ENCODE results near the gene IRF2BPL.
A peak's percentile ranks its signal among the peaks of the same experiment; 100 is the strongest.

The IRF2BPL gene

GRCh38 chr14:77028384-77029231 lies at the start of gene IRF2BPL:
Gene IRF2BPL (minus strand): TSS chr14:77028708. CDS start chr14:77027792, 916 bp downstream.
- peak; percentile 95 for DNase-seq
- in situ Hi-C loops (cut with MboI; ENCODE audit: low pct_unique_long_range_greater_than_20kb, low sequenced_read_pairs): no loop called here

- DNase-seq: no peak
- in situ Hi-C loops (cut with MboI; ENCODE audit: low pct_unique_long_range_greater_than_20kb, low sequenced_read_pairs): no loop called here
These were observed 48.5 kb upstream of the IRF2BPL start for GRCh38 chr14:77077040-77077439.

GRCh38 chr14:77076113-77076631 lies 47.7 kb upstream of the IRF2BPL start:
- DNase-seq: no peak
- in situ Hi-C loops (cut with MboI; ENCODE audit: low pct_unique_long_range_greater_than_20kb, low sequenced_read_pairs): no loop called here

- in situ Hi-C loops (cut with MboI; ENCODE audit: low pct_unique_long_range_greater_than_20kb, low sequenced_read_pairs): no loop called here
- no peak for DNase-seq
These were observed 46.5 kb upstream of the IRF2BPL start for GRCh38 chr14:77074969-77075368.

GRCh38 chr14:77071938-77072388 lies 43.5 kb upstream of the IRF2BPL start:
- in situ Hi-C loops (cut with MboI; ENCODE audit: low pct_unique_long_range_greater_than_20kb, low sequenced_read_pairs): no loop called here

GRCh38 chr14:77069551-77069950 lies 41.0 kb upstream of the IRF2BPL start:
- in situ Hi-C loops (cut with MboI; ENCODE audit: low pct_unique_long_range_greater_than_20kb, low sequenced_read_pairs): loop anchor here (10.0 kb wide), 1 partner anchor 195 kb away; no protein-coding TSS in a partner anchor
- DNase-seq: no peak

More at GRCh38 chr14:77071938-77072388, 43.5 kb upstream of the IRF2BPL start:
- no peak for DNase-seq

- DNase-seq: no peak
- in situ Hi-C loops (cut with MboI; ENCODE audit: low pct_unique_long_range_greater_than_20kb, low sequenced_read_pairs): loop anchor here (10.0 kb wide), 1 partner anchor 194 kb away; no protein-coding TSS in a partner anchor
These were observed 40.2 kb upstream of the IRF2BPL start for GRCh38 chr14:77068517-77069200.

GRCh38 chr14:77067632-77068516 lies 39.4 kb upstream of the IRF2BPL start:
- peak; percentile 73 for DNase-seq
- in situ Hi-C loops (cut with MboI; ENCODE audit: low pct_unique_long_range_greater_than_20kb, low sequenced_read_pairs): loop anchor here (10.0 kb wide), 1 partner anchor 193 kb away; no protein-coding TSS in a partner anchor

GRCh38 chr14:77066578-77067172 lies 38.2 kb upstream of the IRF2BPL start:
- in situ Hi-C loops (cut with MboI; ENCODE audit: low pct_unique_long_range_greater_than_20kb, low sequenced_read_pairs): loop anchor here (10.0 kb wide), 1 partner anchor 192 kb away; no protein-coding TSS in a partner anchor
- no peak for DNase-seq

GRCh38 chr14:77065851-77066577 lies 37.5 kb upstream of the IRF2BPL start:
- in situ Hi-C loops (cut with MboI; ENCODE audit: low pct_unique_long_range_greater_than_20kb, low sequenced_read_pairs): loop anchor here (10.0 kb wide), 1 partner anchor 191 kb away; no protein-coding TSS in a partner anchor
- DNase-seq: no peak

GRCh38 chr14:77064521-77065178 lies 36.1 kb upstream of the IRF2BPL start:
- DNase-seq: no peak
- in situ Hi-C loops (cut with MboI; ENCODE audit: low pct_unique_long_range_greater_than_20kb, low sequenced_read_pairs): loop anchor here (10.0 kb wide), 1 partner anchor 190 kb away; no protein-coding TSS in a partner anchor

- no peak for DNase-seq
- in situ Hi-C loops (cut with MboI; ENCODE audit: low pct_unique_long_range_greater_than_20kb, low sequenced_read_pairs): loop anchor here (10.0 kb wide), 1 partner anchor 189 kb away; no protein-coding TSS in a partner anchor
These were observed 35.2 kb upstream of the IRF2BPL start for GRCh38 chr14:77063571-77064171.

GRCh38 chr14:77062261-77062660 lies 33.8 kb upstream of the IRF2BPL start:
- in situ Hi-C loops (cut with MboI; ENCODE audit: low pct_unique_long_range_greater_than_20kb, low sequenced_read_pairs): loop anchor here (10.0 kb wide), 1 partner anchor 187 kb away; no protein-coding TSS in a partner anchor
- DNase-seq: no peak

- DNase-seq: no peak
- in situ Hi-C loops (cut with MboI; ENCODE audit: low pct_unique_long_range_greater_than_20kb, low sequenced_read_pairs): loop anchor here (10.0 kb wide), 1 partner anchor 187 kb away; no protein-coding TSS in a partner anchor
These were observed 33.2 kb upstream of the IRF2BPL start for GRCh38 chr14:77061630-77062257.

- in situ Hi-C loops (cut with MboI; ENCODE audit: low pct_unique_long_range_greater_than_20kb, low sequenced_read_pairs): loop anchor here (10.0 kb wide), 1 partner anchor 145 kb away; no protein-coding TSS in a partner anchor
- peak; percentile 40 for DNase-seq
These were observed 30.9 kb upstream of the IRF2BPL start for GRCh38 chr14:77059276-77059915.

GRCh38 chr14:77058785-77059184 lies 30.3 kb upstream of the IRF2BPL start:
- in situ Hi-C loops (cut with MboI; ENCODE audit: low pct_unique_long_range_greater_than_20kb, low sequenced_read_pairs): loop anchor here (10.0 kb wide), 1 partner anchor 144 kb away; no protein-coding TSS in a partner anchor
- DNase-seq: no peak
